Endothelial cell of umbilical vein (primary cell): Measurements from ENCODE around the gene MAN2A1. TPM values are rescaled to one million over a fixed set of nuclear protein-coding genes. Genes with fewer than 3 reads are reported as not detected.

ENCODE experiments used
- BruUV-seq: library from RNA; stranded (reverse); fragments of 400-500 nt; replicated peaks from 2 replicates; lab custom pipeline; 2021; lab: Mats Ljungman, UMichigan
- CTCF ChIA-PET: fragments of 300-600, 350-600 bp; sonication (Branson Sonifier 250); formaldehyde crosslinking; loops from one replicate; lab custom pipeline; 2021; ENCODE audit warnings: antibody characterized with exemption, inconsistent platforms; lab: Charles Lee
- POLR2A ChIA-PET: fragments of 300-600, 350-600 bp; sonication (Branson Sonifier 250); formaldehyde crosslinking; loops from one replicate; lab custom pipeline; 2021; ENCODE audit warnings: antibody characterized with exemption, inconsistent platforms; lab: Charles Lee
- DNase-seq: peaks from one replicate; pipeline ENCODE4 v3.0.0-alpha.2; 2011; ENCODE audit warnings: low read depth, low spot score
- FAIRE-seq: peaks from 2 replicates; lab custom pipeline; 2011; peaks lifted over from hg19 to GRCh38; lab: Jason Lieb, UNC
- H2AFZ ChIP-seq: 2 replicates; pipeline ENCODE4 v1.6.0; 2012; ENCODE audit warnings: low read depth, low read length, control low read depth, inconsistent platforms
- H3K27ac ChIP-seq: 2 replicates; pipeline ENCODE4 v1.5.1; 2011; ENCODE audit warnings: low read depth, mild to moderate bottlenecking, control low read depth, low read length, moderate library complexity; ENCODE audit not compliant: insufficient read depth
- H3K27me3 ChIP-seq, 2 experiments: 2 replicates each; pipeline versions ENCODE4 v1.6.0 to v1.6.1; 2011; ENCODE audit warnings: low read length in 2 of 2, mixed read lengths in 1 of 2; ENCODE audit not compliant: control insufficient read depth in 2 of 2, insufficient read depth in 2 of 2
- H3K36me3 ChIP-seq, 2 experiments: 2 replicates in 1 of 2; 3 replicates in 1 of 2; pipeline ENCODE4 v1.5.1; 2011; ENCODE audit warnings: low read length in 2 of 2, mild to moderate bottlenecking in 1 of 2, moderate library complexity in 1 of 2; ENCODE audit not compliant: control insufficient read depth in 2 of 2, insufficient read depth in 2 of 2; ENCODE audit errors: extremely low read depth in 1 of 2
- H3K4me1 ChIP-seq: 3 replicates; pipeline ENCODE4 v1.5.1; 2011; ENCODE audit warnings: mild to moderate bottlenecking, low read length; ENCODE audit not compliant: control insufficient read depth, insufficient read depth; ENCODE audit errors: extremely low read depth
- H3K4me2 ChIP-seq: 2 replicates; pipeline ENCODE4 v1.6.1; 2011; ENCODE audit warnings: low read length, control low read depth, mixed read lengths; ENCODE audit not compliant: insufficient read depth
- H3K4me3 ChIP-seq, 3 experiments: fragments of 200-600 bp in 1 of 3; sonication (generic), shearing (Covaris generic) in 1 of 3; replicated peaks in 1 of 3; 2 replicates each; pipeline ENCODE4 v1.5.1; 2011 to 2016; ENCODE audit warnings: control low read depth in 3 of 3, low read length in 3 of 3, mild to moderate bottlenecking in 2 of 3, inconsistent platforms in 1 of 3, low read depth in 1 of 3, moderate library complexity in 1 of 3; ENCODE audit not compliant: insufficient read depth in 1 of 3
- H3K79me2 ChIP-seq: 2 replicates; pipeline ENCODE4 v1.6.0; 2012; ENCODE audit warnings: low read length, inconsistent platforms; ENCODE audit not compliant: control insufficient read depth, insufficient read depth
- H3K9ac ChIP-seq: replicated peaks from 2 replicates; pipeline ENCODE3; 2011; ENCODE audit warnings: low read length, control low read depth; ENCODE audit not compliant: insufficient read depth; ENCODE audit errors: extremely low read depth
- H3K9me1 ChIP-seq: replicated peaks from 3 replicates; pipeline ENCODE4 v1.6.0; 2011; ENCODE audit warnings: mild to moderate bottlenecking, low read length; ENCODE audit not compliant: control insufficient read depth, insufficient read depth; ENCODE audit errors: extremely low read depth
- H3K9me3 ChIP-seq: replicated peaks from 2 replicates; pipeline ENCODE4 v1.5.1; 2012; ENCODE audit warnings: low read length, inconsistent platforms; ENCODE audit not compliant: control insufficient read depth, insufficient read depth
- H4K20me1 ChIP-seq: replicated peaks from 2 replicates; pipeline ENCODE3; 2011; ENCODE audit warnings: mild to moderate bottlenecking, low read length; ENCODE audit not compliant: control insufficient read depth, insufficient read depth; ENCODE audit errors: extremely low read depth
- EZH2 ChIP-seq: IDR thresholded peaks from 2 replicates; pipeline ENCODE4 v1.6.1; 2012; ENCODE audit warnings: borderline replicate concordance, low read depth, mild to moderate bottlenecking, moderate library complexity, low read length, inconsistent platforms; ENCODE audit not compliant: severe bottlenecking
- FOS ChIP-seq: IDR thresholded peaks from 2 replicates; pipeline ENCODE4 v1.6.1; 2011; ENCODE audit warnings: mild to moderate bottlenecking, low read length, moderate library complexity, borderline replicate concordance; ENCODE audit not compliant: insufficient read depth
- GATA2 ChIP-seq: IDR thresholded peaks from 2 replicates; pipeline ENCODE4 v1.7.0; 2011; ENCODE audit warnings: low read depth, mild to moderate bottlenecking, moderate library complexity, mixed read lengths, low read length; ENCODE audit not compliant: insufficient read length, insufficient read depth
- JUN ChIP-seq: IDR thresholded peaks from 2 replicates; pipeline ENCODE4 v1.6.1; 2011; ENCODE audit warnings: borderline replicate concordance, low read depth; ENCODE audit not compliant: insufficient read length, insufficient read depth
- MYC ChIP-seq: IDR thresholded peaks from one replicate; pipeline ENCODE4 v1.6.1; 2011; ENCODE audit warnings: mild to moderate bottlenecking, low read depth, low read length
- POLR2A ChIP-seq: IDR thresholded peaks from 2 replicates; pipeline ENCODE4 v1.6.1; 2012; ENCODE audit warnings: low read depth, mild to moderate bottlenecking, control low read depth, low read length
- POLR2AphosphoS5 ChIP-seq: IDR thresholded peaks from 2 replicates; pipeline ENCODE4 v1.6.1; 2012; ENCODE audit warnings: low read depth, mild to moderate bottlenecking, control low read depth, low read length, moderate library complexity; ENCODE audit not compliant: insufficient read depth
- dilution Hi-C: fragments of 300-500 bp; cut with MboI; formaldehyde crosslinking; loops from one replicate; pipeline ENCODE4 v1.15.0; 2019; ENCODE audit warnings: low sequenced_read_pairs; ENCODE audit not compliant: extremely low pct_ligation_motif_present
- intact Hi-C: fragments of 100-400 bp; cut with micrococcal nuclease; formaldehyde crosslinking; loops from one replicate; pipeline ENCODE4 v1.10.0; 2022
- polyA plus RNA-seq, 4 experiments: library from polyadenylated mRNA; depleted of rRNA in 3 of 4; stranded (reverse) in 3 of 4; unstranded in 1 of 4; fragments of >200 nt; gene quantifications; 2 replicates each; pipeline versions ENCODE4 v1.2.1 to v1.2.3, GENCODE V29; 2011 to 2012; ENCODE audit warnings: missing spikeins in 1 of 4
- total RNA-seq: library from RNA; stranded (reverse); gene quantifications from 2 replicates; pipeline ENCODE4 v1.2.3, GENCODE V29; 2021
- TF ChIP-seq, protein P1 (sequence below): IDR thresholded peaks from 2 replicates; pipeline ENCODE4 v1.6.1; 2011; ENCODE audit not compliant: insufficient read depth, insufficient read length
- TF ChIP-seq, protein P2 (sequence below), 2 donors: IDR thresholded peaks; 1 replicate in 1 of 2; 2 replicates in 1 of 2; pipeline ENCODE4 v1.5.1; 2011; ENCODE audit warnings: low read length in 2 of 2, mild to moderate bottlenecking in 2 of 2, moderate library complexity in 2 of 2, control low read depth in 1 of 2, inconsistent platforms in 1 of 2, low read depth in 1 of 2; ENCODE audit not compliant: insufficient read depth in 1 of 2; ENCODE audit errors: extremely low read depth in 1 of 2

MAN2A1 gene
- total and polyA plus RNA-seq, 2 donors (not counting 3 experiments of a cell fraction or from before 2014, with no cell fraction given), result 20.8 to 54.8 TPM

- Histone ChIP-seq H3K9ac (no peak overlapping the region), H4K20me1 (peaks cover 3% of the 10 kb centered on the region), H2AFZ (no peak overlapping the region), H3K4me2 (no peak overlapping the region), H3K27ac (no peak overlapping the region), H3K79me2 (peaks cover 74% of the 10 kb centered on the region), H3K9me1 (no peaks in the 10 kb centered on the region), H3K9me3 (no peaks in the 10 kb centered on the region), H3K4me3 (no peak overlapping the region), H3K27me3 (no peaks in the 10 kb centered on the region), H3K4me1 (no peaks in the 10 kb centered on the region), H3K36me3 (no peaks in the 10 kb centered on the region)
- dilution Hi-C loops, result no loop called here
- TF ChIP-seq POLR2A (no peak), FOS (no peak), EZH2 (no peak), GATA2 (no peak), MYC (no peak), POLR2AphosphoS5 (no peak), JUN (no peak)
- TF ChIP-seq, protein P1, sequence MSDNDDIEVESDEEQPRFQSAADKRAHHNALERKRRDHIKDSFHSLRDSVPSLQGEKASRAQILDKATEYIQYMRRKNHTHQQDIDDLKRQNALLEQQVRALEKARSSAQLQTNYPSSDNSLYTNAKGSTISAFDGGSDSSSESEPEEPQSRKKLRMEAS, result no peak
- TF ChIP-seq, protein P2, sequence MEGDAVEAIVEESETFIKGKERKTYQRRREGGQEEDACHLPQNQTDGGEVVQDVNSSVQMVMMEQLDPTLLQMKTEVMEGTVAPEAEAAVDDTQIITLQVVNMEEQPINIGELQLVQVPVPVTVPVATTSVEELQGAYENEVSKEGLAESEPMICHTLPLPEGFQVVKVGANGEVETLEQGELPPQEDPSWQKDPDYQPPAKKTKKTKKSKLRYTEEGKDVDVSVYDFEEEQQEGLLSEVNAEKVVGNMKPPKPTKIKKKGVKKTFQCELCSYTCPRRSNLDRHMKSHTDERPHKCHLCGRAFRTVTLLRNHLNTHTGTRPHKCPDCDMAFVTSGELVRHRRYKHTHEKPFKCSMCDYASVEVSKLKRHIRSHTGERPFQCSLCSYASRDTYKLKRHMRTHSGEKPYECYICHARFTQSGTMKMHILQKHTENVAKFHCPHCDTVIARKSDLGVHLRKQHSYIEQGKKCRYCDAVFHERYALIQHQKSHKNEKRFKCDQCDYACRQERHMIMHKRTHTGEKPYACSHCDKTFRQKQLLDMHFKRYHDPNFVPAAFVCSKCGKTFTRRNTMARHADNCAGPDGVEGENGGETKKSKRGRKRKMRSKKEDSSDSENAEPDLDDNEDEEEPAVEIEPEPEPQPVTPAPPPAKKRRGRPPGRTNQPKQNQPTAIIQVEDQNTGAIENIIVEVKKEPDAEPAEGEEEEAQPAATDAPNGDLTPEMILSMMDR (IDR thresholded peaks at IDR 0.05; ENCODE audit: extremely low read depth in 1 of 2, insufficient read depth in 1 of 2, low read depth in 1 of 2, low read length in 2 of 2), result no peak
- DNase-seq (no peak), FAIRE-seq (no peak)
- CTCF ChIA-PET, result no interaction called here
- no TSS peak for BruUV-seq
- POLR2A ChIA-PET, result no interaction called here
- intact Hi-C loops, result no loop called here
Observed at GRCh38 chr5:109703829-109704228, 14.1 kb downstream of the MAN2A1 start.
